Liver (tissue), 9 donors: ENCODE data around the gene LYRM1. TPM values are rescaled to one million over a fixed set of nuclear protein-coding genes. Genes with fewer than 3 reads are reported as not detected.

Experiments used
- DNase-seq: peaks from one replicate; pipeline ENCODE4 v3.0.0-alpha.2; 2017; ENCODE audit warnings: low spot score
- H3K27ac ChIP-seq, 2 donors: one replicate each; pipeline ENCODE4 v1.7.0; 2013; ENCODE audit warnings: inconsistent platforms in 2 of 2, low read length in 2 of 2, control low read depth in 1 of 2, low read depth in 1 of 2, mild to moderate bottlenecking in 1 of 2
- H3K27me3 ChIP-seq, 4 donors: one replicate each; pipeline versions ENCODE4 v1.6.1 to v1.7.0; 2013; ENCODE audit warnings: low read length in 3 of 4, inconsistent platforms in 1 of 4, mild to moderate bottlenecking in 1 of 4, moderate library complexity in 1 of 4; ENCODE audit not compliant: control insufficient read depth in 4 of 4, insufficient read depth in 4 of 4
- H3K36me3 ChIP-seq, 4 donors: one replicate each; pipeline versions ENCODE4 v1.6.1 to v1.7.0; 2013; ENCODE audit warnings: low read length in 3 of 4, mild to moderate bottlenecking in 3 of 4, low read depth in 1 of 4, moderate library complexity in 1 of 4; ENCODE audit not compliant: control insufficient read depth in 4 of 4, insufficient read depth in 3 of 4
- H3K4me1 ChIP-seq, 4 donors: one replicate each; pipeline versions ENCODE4 v1.6.1 to v1.7.0; 2013; ENCODE audit warnings: low read length in 3 of 4, mild to moderate bottlenecking in 3 of 4, moderate library complexity in 1 of 4; ENCODE audit not compliant: control insufficient read depth in 4 of 4, insufficient read depth in 4 of 4
- H3K4me3 ChIP-seq, 3 donors: one replicate each; pipeline versions ENCODE4 v1.6.1 to v1.7.0; 2013; ENCODE audit warnings: low read length in 3 of 3, control low read depth in 1 of 3, low read depth in 1 of 3, mild to moderate bottlenecking in 1 of 3
- H3K9ac ChIP-seq, 2 donors: one replicate each; pipeline ENCODE4 v1.7.0; 2013; ENCODE audit warnings: low read length in 2 of 2, mild to moderate bottlenecking in 2 of 2, moderate library complexity in 2 of 2, control low read depth in 1 of 2, low read depth in 1 of 2
- H3K9me3 ChIP-seq, 4 donors: one replicate each; pipeline versions ENCODE4 v1.6.1 to v1.7.0; 2013; ENCODE audit warnings: low read length in 3 of 4; ENCODE audit not compliant: control insufficient read depth in 4 of 4
- EGR1 ChIP-seq, 2 donors: IDR thresholded peaks; 2 replicates each; pipeline ENCODE4 v1.6.1; 2016 to 2018; ENCODE audit warnings: antibody characterized with exemption in 2 of 2, low read depth in 2 of 2
- FOXA1 ChIP-seq: IDR thresholded peaks from 2 replicates; pipeline ENCODE4 v1.6.1; 2016; ENCODE audit warnings: antibody characterized with exemption
- FOXA2 ChIP-seq: IDR thresholded peaks from 2 replicates; pipeline ENCODE4 v1.6.1; 2016; ENCODE audit warnings: antibody characterized with exemption
- GABPA ChIP-seq, 2 donors: IDR thresholded peaks in 1 of 2; conservative IDR thresholded peaks in 1 of 2; 2 replicates each; pipeline ENCODE4 v1.6.1; 2016; ENCODE audit warnings: antibody characterized with exemption in 2 of 2, mild to moderate bottlenecking in 1 of 2, moderate library complexity in 1 of 2
- HNF4A ChIP-seq, 2 donors: conservative IDR thresholded peaks; 2 replicates each; pipeline ENCODE4 v1.6.1; 2016; ENCODE audit warnings: antibody characterized with exemption in 2 of 2, mild to moderate bottlenecking in 2 of 2
- HNF4G ChIP-seq: IDR thresholded peaks from 2 replicates; pipeline ENCODE4 v1.6.1; 2016; ENCODE audit warnings: antibody characterized with exemption
- JUND ChIP-seq, 2 donors: IDR thresholded peaks; 2 replicates each; pipeline ENCODE4 v1.6.1; 2016; ENCODE audit warnings: antibody characterized with exemption in 2 of 2
- NR2F2 ChIP-seq: IDR thresholded peaks from 2 replicates; pipeline ENCODE4 v1.6.1; 2016; ENCODE audit warnings: antibody characterized with exemption
- RAD21 ChIP-seq, 2 donors: IDR thresholded peaks; 2 replicates each; pipeline ENCODE4 v1.6.1; 2016; ENCODE audit warnings: antibody characterized with exemption in 2 of 2, mild to moderate bottlenecking in 2 of 2
- RXRA ChIP-seq, 2 donors: IDR thresholded peaks; 2 replicates each; pipeline ENCODE4 v1.6.1; 2017 to 2018; ENCODE audit warnings: antibody characterized with exemption in 2 of 2, mild to moderate bottlenecking in 1 of 2
- SP1 ChIP-seq: IDR thresholded peaks from 2 replicates; pipeline ENCODE4 v1.6.1; 2018; ENCODE audit warnings: antibody characterized with exemption, mild to moderate bottlenecking
- TAF1 ChIP-seq: conservative IDR thresholded peaks from 2 replicates; pipeline ENCODE4 v1.6.1; 2016; ENCODE audit warnings: antibody characterized with exemption, mild to moderate bottlenecking
- YY1 ChIP-seq: IDR thresholded peaks from 2 replicates; pipeline ENCODE4 v1.6.1; 2016; ENCODE audit warnings: antibody characterized with exemption, mild to moderate bottlenecking
- WGBS: extraction: QIAGEN DNeasy Blood & Tissue Kit; methylation state at CpG from one replicate; pipeline ENCODE4 v1.1.7; 2013; 5-methylcytosine and 5-hydroxymethylcytosine counted together
- polyA plus RNA-seq, 2 donors: library from polyadenylated mRNA; stranded (reverse) in 1 of 2; unstranded in 1 of 2; fragments of 200-250 nt in 1 of 2; fragments of >200 nt in 1 of 2; fragmentation: Nextera tagmentation in 1 of 2; extraction: Ambion mirVana in 1 of 2; gene quantifications; one replicate each; pipeline versions ENCODE4 v1.2.1 to v1.2.3, GENCODE V29; 2013 to 2015
- total RNA-seq, 2 donors: library from RNA; depleted of rRNA; stranded (reverse); fragments of >200 nt; gene quantifications; one replicate each; pipeline ENCODE4 v1.2.3, GENCODE V29; 2014
- TF ChIP-seq, protein P1 (sequence below): IDR thresholded peaks from 2 replicates; pipeline ENCODE4 v1.6.1; 2016; ENCODE audit warnings: antibody characterized with exemption, mild to moderate bottlenecking
- TF ChIP-seq, protein P2 (sequence below): IDR thresholded peaks from 2 replicates; pipeline ENCODE4 v1.6.1; 2016; ENCODE audit warnings: antibody characterized with exemption
- TF ChIP-seq, protein P3 (sequence below): IDR thresholded peaks from 2 replicates; pipeline ENCODE4 v1.6.1; 2016; ENCODE audit warnings: antibody characterized with exemption
- TF ChIP-seq, protein P4 (sequence below): fragments of 150-350 bp; IDR thresholded peaks from 2 replicates; pipeline ENCODE4 v1.5.1; 2017; ENCODE audit warnings: improper control_type of control experiment, low read depth, low read length; ENCODE audit not compliant: missing input control
- TF ChIP-seq, protein P5 (sequence below): IDR thresholded peaks from 2 replicates; pipeline ENCODE4 v1.6.1; 2016; ENCODE audit warnings: antibody characterized with exemption
- donor health status: healthy.
- donor health status: healthy.
- donor health status: healthy.
- donor health status: healthy.
- donor health status: healthy.

The LYRM1 gene
- total and polyA plus RNA-seq, 4 donors: 33.2 to 57.3 (median 50.8) TPM

DNA sequence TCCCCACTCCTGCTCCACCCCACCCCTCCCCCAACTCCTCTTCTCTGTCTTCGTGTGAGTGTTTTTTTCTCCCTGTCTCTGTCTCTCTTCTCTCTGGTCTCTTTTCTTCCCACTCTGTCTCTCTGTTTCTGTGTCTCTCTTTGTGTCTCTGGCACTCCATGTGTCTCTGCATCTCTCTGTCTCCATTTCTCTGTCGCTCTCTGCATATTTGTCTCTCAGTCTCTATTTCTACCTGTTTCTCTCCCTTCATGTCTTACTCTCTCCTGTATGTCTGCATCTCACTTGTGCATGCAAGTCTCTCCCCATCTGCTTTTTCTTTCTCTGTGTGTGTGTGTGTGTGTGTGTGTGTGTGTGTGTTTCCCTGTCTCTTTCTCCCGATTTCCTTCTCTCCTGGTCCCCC lies 68.2 kb downstream of the LYRM1 start:
- H3K4me3 ChIP-seq: no peak overlapping the region
- H3K36me3 ChIP-seq: no peaks in the 10 kb centered on the region
- no peaks in the 10 kb centered on the region for H3K27me3 ChIP-seq
- WGBS: 74% methylated on average over 3 of the region's 3 CpGs
- H3K9ac ChIP-seq: no peak overlapping the region
- DNase-seq: no peak
- H3K27ac ChIP-seq: no peak overlapping the region
- no peak for TF ChIP-seq EGR1 (IDR thresholded peaks at IDR 0.05; ENCODE audit: low read depth in 2 of 2)
- H3K4me1 ChIP-seq: no peaks in the 10 kb centered on the region
- H3K9me3 ChIP-seq: no peaks in the 10 kb centered on the region

DNA sequence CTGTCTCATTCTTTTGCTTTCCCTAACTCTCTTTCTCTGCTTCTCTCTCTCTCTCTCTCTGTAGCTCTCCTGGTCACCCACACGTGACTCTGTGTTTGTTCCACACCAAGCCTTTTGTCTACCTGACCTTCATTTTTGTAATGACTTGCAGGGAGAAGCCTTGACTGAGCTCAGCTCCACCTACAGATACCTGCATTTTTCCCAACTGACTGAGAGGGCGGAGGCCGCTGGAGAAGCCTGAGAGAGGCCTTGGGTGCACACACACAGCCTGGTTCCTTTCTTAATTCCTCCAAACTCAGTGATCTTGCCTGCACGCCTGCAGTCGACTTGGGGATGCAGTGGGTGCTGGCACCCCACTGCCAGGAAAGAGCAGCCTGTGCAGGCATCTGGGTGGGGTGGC lies 68.8 kb downstream of the LYRM1 start:
- no peaks in the 10 kb centered on the region for H3K4me1 ChIP-seq
- no peaks in the 10 kb centered on the region for H3K9me3 ChIP-seq
- no peak overlapping the region for H3K9ac ChIP-seq
- H3K27me3 ChIP-seq: no peaks in the 10 kb centered on the region
- WGBS: 93% methylated on average over 5 of the region's 5 CpGs
- H3K4me3 ChIP-seq: no peak overlapping the region
- DNase-seq: no peak
- TF ChIP-seq GABPA (IDR thresholded peaks at IDR 0.05 in 1 of 2, conservative IDR thresholded peaks at IDR 0.05 in 1 of 2): no peak
- no peak for TF ChIP-seq SP1
- TF ChIP-seq FOXA1: no peak
- TF ChIP-seq, protein P1, sequence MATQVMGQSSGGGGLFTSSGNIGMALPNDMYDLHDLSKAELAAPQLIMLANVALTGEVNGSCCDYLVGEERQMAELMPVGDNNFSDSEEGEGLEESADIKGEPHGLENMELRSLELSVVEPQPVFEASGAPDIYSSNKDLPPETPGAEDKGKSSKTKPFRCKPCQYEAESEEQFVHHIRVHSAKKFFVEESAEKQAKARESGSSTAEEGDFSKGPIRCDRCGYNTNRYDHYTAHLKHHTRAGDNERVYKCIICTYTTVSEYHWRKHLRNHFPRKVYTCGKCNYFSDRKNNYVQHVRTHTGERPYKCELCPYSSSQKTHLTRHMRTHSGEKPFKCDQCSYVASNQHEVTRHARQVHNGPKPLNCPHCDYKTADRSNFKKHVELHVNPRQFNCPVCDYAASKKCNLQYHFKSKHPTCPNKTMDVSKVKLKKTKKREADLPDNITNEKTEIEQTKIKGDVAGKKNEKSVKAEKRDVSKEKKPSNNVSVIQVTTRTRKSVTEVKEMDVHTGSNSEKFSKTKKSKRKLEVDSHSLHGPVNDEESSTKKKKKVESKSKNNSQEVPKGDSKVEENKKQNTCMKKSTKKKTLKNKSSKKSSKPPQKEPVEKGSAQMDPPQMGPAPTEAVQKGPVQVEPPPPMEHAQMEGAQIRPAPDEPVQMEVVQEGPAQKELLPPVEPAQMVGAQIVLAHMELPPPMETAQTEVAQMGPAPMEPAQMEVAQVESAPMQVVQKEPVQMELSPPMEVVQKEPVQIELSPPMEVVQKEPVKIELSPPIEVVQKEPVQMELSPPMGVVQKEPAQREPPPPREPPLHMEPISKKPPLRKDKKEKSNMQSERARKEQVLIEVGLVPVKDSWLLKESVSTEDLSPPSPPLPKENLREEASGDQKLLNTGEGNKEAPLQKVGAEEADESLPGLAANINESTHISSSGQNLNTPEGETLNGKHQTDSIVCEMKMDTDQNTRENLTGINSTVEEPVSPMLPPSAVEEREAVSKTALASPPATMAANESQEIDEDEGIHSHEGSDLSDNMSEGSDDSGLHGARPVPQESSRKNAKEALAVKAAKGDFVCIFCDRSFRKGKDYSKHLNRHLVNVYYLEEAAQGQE: no peak
- no peak for TF ChIP-seq RXRA (IDR thresholded peaks at IDR 0.05)
- TF ChIP-seq FOXA2: no peak
- TF ChIP-seq, protein P2, sequence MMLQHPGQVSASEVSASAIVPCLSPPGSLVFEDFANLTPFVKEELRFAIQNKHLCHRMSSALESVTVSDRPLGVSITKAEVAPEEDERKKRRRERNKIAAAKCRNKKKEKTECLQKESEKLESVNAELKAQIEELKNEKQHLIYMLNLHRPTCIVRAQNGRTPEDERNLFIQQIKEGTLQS: no peak
- TF ChIP-seq HNF4G: no peak
- TF ChIP-seq RAD21 (IDR thresholded peaks at IDR 0.05): no peak
- no peak for TF ChIP-seq YY1
- no peak for TF ChIP-seq JUND (IDR thresholded peaks at IDR 0.05)
- TF ChIP-seq, protein P3, sequence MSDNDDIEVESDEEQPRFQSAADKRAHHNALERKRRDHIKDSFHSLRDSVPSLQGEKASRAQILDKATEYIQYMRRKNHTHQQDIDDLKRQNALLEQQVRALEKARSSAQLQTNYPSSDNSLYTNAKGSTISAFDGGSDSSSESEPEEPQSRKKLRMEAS: no peak
- TF ChIP-seq, protein P4, sequence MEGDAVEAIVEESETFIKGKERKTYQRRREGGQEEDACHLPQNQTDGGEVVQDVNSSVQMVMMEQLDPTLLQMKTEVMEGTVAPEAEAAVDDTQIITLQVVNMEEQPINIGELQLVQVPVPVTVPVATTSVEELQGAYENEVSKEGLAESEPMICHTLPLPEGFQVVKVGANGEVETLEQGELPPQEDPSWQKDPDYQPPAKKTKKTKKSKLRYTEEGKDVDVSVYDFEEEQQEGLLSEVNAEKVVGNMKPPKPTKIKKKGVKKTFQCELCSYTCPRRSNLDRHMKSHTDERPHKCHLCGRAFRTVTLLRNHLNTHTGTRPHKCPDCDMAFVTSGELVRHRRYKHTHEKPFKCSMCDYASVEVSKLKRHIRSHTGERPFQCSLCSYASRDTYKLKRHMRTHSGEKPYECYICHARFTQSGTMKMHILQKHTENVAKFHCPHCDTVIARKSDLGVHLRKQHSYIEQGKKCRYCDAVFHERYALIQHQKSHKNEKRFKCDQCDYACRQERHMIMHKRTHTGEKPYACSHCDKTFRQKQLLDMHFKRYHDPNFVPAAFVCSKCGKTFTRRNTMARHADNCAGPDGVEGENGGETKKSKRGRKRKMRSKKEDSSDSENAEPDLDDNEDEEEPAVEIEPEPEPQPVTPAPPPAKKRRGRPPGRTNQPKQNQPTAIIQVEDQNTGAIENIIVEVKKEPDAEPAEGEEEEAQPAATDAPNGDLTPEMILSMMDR: no peak
- no peak for TF ChIP-seq TAF1
- TF ChIP-seq NR2F2: no peak
- TF ChIP-seq HNF4A (conservative IDR thresholded peaks at IDR 0.05): no peak
- TF ChIP-seq, protein P5, sequence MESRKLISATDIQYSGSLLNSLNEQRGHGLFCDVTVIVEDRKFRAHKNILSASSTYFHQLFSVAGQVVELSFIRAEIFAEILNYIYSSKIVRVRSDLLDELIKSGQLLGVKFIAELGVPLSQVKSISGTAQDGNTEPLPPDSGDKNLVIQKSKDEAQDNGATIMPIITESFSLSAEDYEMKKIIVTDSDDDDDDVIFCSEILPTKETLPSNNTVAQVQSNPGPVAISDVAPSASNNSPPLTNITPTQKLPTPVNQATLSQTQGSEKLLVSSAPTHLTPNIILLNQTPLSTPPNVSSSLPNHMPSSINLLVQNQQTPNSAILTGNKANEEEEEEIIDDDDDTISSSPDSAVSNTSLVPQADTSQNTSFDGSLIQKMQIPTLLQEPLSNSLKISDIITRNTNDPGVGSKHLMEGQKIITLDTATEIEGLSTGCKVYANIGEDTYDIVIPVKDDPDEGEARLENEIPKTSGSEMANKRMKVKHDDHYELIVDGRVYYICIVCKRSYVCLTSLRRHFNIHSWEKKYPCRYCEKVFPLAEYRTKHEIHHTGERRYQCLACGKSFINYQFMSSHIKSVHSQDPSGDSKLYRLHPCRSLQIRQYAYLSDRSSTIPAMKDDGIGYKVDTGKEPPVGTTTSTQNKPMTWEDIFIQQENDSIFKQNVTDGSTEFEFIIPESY: no peak
- no peak for TF ChIP-seq EGR1 (IDR thresholded peaks at IDR 0.05; ENCODE audit: low read depth in 2 of 2)
- no peak overlapping the region for H3K27ac ChIP-seq
- H3K36me3 ChIP-seq: no peaks in the 10 kb centered on the region
